ENCODE data around the gene ISCA1.

Gene ISCA1

DNA sequence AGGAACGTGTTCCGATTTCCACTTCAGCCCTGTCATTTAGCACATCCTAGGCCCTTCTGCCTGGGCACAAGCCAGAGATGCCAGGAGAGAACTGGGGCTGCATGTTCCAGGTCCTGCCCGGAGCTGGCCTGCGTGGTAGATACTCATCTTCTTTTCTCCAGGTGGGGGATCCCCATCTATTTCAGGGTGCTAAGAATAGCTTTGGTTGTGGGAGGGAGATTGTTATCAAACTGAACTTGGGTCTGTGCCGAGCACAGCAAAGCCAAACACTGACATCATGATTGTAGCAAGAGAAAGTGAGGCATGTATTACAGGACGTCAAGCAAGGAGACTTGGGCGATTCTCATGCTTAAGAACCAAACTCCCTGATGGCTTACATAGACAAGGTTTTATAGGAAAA lies 41.1 kb downstream of the ISCA1 start:
- peak; percentile 47 for DNase-seq (ENCODE audit: low read depth)
- H3K4me3 ChIP-seq (ENCODE audit: low read depth, low read length): no peak overlapping the region
- no peak for TF ChIP-seq CTCF (conservative IDR thresholded peaks at IDR 0.05; ENCODE audit: low read depth, low read length)

- H3K4me3 ChIP-seq (ENCODE audit: low read depth, low read length): no peak overlapping the region
- DNase-seq (ENCODE audit: low read depth): peak; percentile 26
- TF ChIP-seq CTCF (conservative IDR thresholded peaks at IDR 0.05; ENCODE audit: low read depth, low read length): peak; percentile 26
Measured at GRCh38 chr9:86238861-86239770, 43.2 kb downstream of the ISCA1 start.

DNA sequence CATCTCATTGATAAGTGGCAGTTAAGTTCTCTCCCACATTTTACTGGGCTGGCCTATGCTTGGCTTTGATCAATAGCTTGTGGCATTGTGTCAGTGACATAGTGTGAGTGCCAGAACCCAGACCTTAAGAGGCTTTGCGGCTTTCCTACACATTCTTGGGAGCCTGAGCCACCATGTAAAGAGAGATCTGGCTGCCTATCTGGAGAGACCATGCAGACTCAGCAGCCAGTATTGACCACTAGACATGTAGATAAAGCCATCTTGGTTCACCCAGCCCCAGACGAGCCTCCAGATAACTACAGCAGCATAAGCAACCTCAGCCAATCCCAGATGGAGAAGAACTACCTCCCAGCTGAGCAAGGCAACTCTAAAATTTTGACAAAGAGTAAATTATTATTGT lies 51.5 kb downstream of the ISCA1 start:
- TF ChIP-seq CTCF (conservative IDR thresholded peaks at IDR 0.05; ENCODE audit: low read depth, low read length): no peak
- no peak for DNase-seq (ENCODE audit: low read depth)

DNA sequence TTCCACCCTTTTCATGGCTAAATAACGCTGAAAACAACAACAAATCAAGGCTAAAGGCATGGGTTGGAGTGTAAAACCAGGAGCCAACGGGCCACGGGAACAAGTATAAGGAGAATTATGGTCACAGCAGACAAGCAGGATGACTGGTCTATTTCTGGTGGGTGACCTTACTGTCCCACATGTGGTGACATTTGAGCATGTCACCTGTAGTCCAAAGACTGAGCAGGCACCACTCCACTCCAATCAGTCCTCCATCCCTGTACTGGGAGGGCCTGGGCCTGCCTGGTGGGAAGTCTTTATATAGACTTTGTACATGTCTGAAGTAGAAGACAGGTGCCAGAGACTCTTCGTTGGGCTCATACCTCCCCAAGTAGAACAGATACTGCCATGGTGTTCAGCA lies 59.7 kb downstream of the ISCA1 start:
- no peak overlapping the region for H3K4me3 ChIP-seq (ENCODE audit: low read depth, low read length)
- TF ChIP-seq CTCF (conservative IDR thresholded peaks at IDR 0.05; ENCODE audit: low read depth, low read length): no peak

More for the DNA sequence above, 51.5 kb downstream of the ISCA1 start:
- no peak overlapping the region for H3K4me3 ChIP-seq (ENCODE audit: low read depth, low read length)

DNA sequence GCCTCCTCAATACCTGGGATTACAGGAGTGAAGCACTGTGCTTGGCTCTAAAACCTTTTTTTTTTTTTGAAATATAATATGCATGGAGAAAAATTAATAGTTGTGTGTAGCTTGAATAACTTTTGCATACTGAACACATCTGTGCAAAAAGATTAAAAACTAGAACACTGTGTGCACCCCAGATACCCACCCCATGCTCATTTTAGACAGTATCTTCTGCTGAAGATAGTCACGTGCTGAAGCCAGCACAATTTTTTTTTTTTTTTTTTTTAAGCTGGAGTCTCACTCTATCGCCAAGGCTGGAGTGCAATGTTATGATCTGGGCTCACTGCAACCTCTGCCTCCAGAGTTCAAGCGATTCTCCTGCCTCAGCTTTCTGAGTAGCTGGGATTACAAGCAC lies 62.7 kb downstream of the ISCA1 start:
- no peak overlapping the region for H3K4me3 ChIP-seq (ENCODE audit: low read depth, low read length)
- no peak for TF ChIP-seq CTCF (conservative IDR thresholded peaks at IDR 0.05; ENCODE audit: low read depth, low read length)
- no peak for DNase-seq (ENCODE audit: low read depth)

More for the DNA sequence above, 59.7 kb downstream of the ISCA1 start:
- no peak for DNase-seq (ENCODE audit: low read depth)

- DNase-seq (ENCODE audit: low read depth): peak; percentile 7
- no peak overlapping the region for H3K4me3 ChIP-seq (ENCODE audit: low read depth, low read length)
- no peak for TF ChIP-seq CTCF (conservative IDR thresholded peaks at IDR 0.05; ENCODE audit: low read depth, low read length)
Measured at GRCh38 chr9:86217076-86217755, 65.1 kb downstream of the ISCA1 start.

Measured in choroid plexus epithelial cell (primary cell).